Mesothelial cell of epicardium (in vitro differentiated cells): ENCODE data around the gene TMEM154. TPM values are rescaled to one million over a fixed set of nuclear protein-coding genes. Genes with fewer than 3 reads are reported as not detected.

Experiments used
- DNase-seq, 2 experiments: peaks; one replicate each; pipeline ENCODE4 v3.0.0; 2021; ENCODE audit warnings: low spot score in 2 of 2; ENCODE audit not compliant: unreplicated experiment in 2 of 2
- H3K27ac Mint-ChIP-seq: 2 replicates; pipeline ENCODE4 v1.8.0; 2021; ENCODE audit warnings: mixed read lengths
- H3K27me3 Mint-ChIP-seq: 2 replicates; pipeline ENCODE4 v1.8.0; 2021; ENCODE audit warnings: low read depth, mixed read lengths
- H3K36me3 Mint-ChIP-seq: 2 replicates; pipeline ENCODE4 v1.8.0; 2021; ENCODE audit warnings: mixed read lengths
- H3K4me1 Mint-ChIP-seq: 2 replicates; pipeline ENCODE4 v1.8.0; 2021; ENCODE audit warnings: mixed read lengths
- H3K4me3 Mint-ChIP-seq: 2 replicates; pipeline ENCODE4 v1.8.0; 2021; ENCODE audit warnings: mild to moderate bottlenecking, moderate library complexity, mixed read lengths
- H3K9me3 Mint-ChIP-seq: 2 replicates; pipeline ENCODE4 v1.8.0; 2021; ENCODE audit warnings: mixed read lengths
- total RNA-seq: library from RNA; stranded (reverse); gene quantifications from 3 replicates; pipeline ENCODE4 v1.2.1, GENCODE V29; 2021
- TF ChIP-seq, protein P1 (sequence below): fragments of 200-600 bp; sonication (generic); IDR thresholded peaks from one replicate; pipeline ENCODE4 v1.5.0; 2021; ENCODE audit warnings: antibody characterized with exemption; ENCODE audit not compliant: unreplicated experiment

The TMEM154 gene
- total RNA-seq, 1 donor from 2014 or later: 0.98 TPM

DNA sequence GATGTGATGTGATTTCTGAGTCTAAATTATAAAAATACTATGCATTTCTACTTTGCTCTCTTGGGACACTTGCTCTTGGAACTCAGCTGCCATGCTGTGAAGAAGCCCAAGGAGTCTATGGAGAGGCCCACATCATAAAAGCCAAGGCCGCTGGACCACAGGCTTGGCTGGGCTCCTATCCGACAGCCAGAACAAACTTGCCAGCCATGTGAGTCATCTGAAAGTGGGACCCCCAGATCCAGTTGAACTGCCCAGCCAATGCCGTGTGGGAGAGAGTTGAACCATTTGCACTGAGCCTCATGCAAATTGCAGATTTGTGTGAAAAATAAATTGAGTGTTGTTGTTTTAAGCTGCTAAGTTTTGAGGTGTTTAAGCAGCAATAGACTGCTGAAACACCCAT is 60.2 kb downstream of the TMEM154 start:
- DNase-seq: no peak
- TF ChIP-seq, protein P1, sequence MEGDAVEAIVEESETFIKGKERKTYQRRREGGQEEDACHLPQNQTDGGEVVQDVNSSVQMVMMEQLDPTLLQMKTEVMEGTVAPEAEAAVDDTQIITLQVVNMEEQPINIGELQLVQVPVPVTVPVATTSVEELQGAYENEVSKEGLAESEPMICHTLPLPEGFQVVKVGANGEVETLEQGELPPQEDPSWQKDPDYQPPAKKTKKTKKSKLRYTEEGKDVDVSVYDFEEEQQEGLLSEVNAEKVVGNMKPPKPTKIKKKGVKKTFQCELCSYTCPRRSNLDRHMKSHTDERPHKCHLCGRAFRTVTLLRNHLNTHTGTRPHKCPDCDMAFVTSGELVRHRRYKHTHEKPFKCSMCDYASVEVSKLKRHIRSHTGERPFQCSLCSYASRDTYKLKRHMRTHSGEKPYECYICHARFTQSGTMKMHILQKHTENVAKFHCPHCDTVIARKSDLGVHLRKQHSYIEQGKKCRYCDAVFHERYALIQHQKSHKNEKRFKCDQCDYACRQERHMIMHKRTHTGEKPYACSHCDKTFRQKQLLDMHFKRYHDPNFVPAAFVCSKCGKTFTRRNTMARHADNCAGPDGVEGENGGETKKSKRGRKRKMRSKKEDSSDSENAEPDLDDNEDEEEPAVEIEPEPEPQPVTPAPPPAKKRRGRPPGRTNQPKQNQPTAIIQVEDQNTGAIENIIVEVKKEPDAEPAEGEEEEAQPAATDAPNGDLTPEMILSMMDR: no peak
- Mint-ChIP-seq H3K36me3 (no peaks in the 10 kb centered on the region), H3K27ac (no peak overlapping the region), H3K9me3 (no peaks in the 10 kb centered on the region), H3K4me1 (peaks cover 4% of the 10 kb centered on the region), H3K27me3 (no peaks in the 10 kb centered on the region), H3K4me3 (no peak overlapping the region)

GRCh38 chr4:152618971-152619370 is 60.8 kb downstream of the TMEM154 start:
- Mint-ChIP-seq H3K4me3 (no peak overlapping the region), H3K4me1 (peaks cover 4% of the 10 kb centered on the region), H3K9me3 (no peaks in the 10 kb centered on the region), H3K36me3 (no peaks in the 10 kb centered on the region), H3K27me3 (peaks cover 4% of the 10 kb centered on the region), H3K27ac (no peak overlapping the region)
- no peak for DNase-seq
- TF ChIP-seq, protein P1: no peak

- H3K4me3 Mint-ChIP-seq: no peak overlapping the region
- no peak for DNase-seq
- no peaks in the 10 kb centered on the region for H3K36me3 Mint-ChIP-seq
- H3K9me3 Mint-ChIP-seq: no peaks in the 10 kb centered on the region
- no peak overlapping the region for H3K27ac Mint-ChIP-seq
- peaks cover 4% of the 10 kb centered on the region for H3K4me1 Mint-ChIP-seq
- H3K27me3 Mint-ChIP-seq: peaks cover 4% of the 10 kb centered on the region
- TF ChIP-seq, protein P1: no peak
Observed at GRCh38 chr4:152616804-152617203, 63.0 kb downstream of the TMEM154 start.

GRCh38 chr4:152613841-152614721 is 65.7 kb downstream of the TMEM154 start:
- Mint-ChIP-seq H3K27ac (no peak overlapping the region), H3K4me3 (no peak overlapping the region), H3K9me3 (no peaks in the 10 kb centered on the region), H3K36me3 (no peaks in the 10 kb centered on the region), H3K27me3 (peaks cover 4% of the 10 kb centered on the region), H3K4me1 (peaks cover 4% of the 10 kb centered on the region)
- no peak for DNase-seq
- TF ChIP-seq, protein P1: no peak

DNA sequence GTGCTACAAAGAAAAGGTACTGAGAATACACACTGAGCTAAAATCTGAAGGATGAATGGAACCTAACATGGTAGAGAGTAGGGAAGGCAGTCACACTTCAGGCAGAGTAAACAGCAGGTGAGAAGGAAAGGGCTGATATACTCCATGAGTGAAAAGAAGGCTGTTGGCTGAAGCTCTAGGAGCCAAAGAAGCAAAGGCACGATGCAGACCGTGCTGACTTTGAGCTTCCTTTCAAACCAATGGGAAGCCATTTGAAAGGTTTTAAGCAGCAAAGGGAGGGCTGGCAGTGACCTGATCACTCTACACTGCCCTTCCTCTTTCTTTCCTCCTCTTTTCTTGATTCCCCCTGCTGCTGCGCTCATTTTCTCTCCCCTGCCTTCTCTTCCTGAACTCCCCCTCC is 66.4 kb downstream of the TMEM154 start:
- H3K27ac Mint-ChIP-seq: no peak overlapping the region
- DNase-seq: no peak

More for the DNA sequence above, 66.4 kb downstream of the TMEM154 start:
- H3K27me3 Mint-ChIP-seq: peaks cover 4% of the 10 kb centered on the region
- no peaks in the 10 kb centered on the region for H3K9me3 Mint-ChIP-seq
- TF ChIP-seq, protein P1: no peak
- peaks cover 4% of the 10 kb centered on the region for H3K4me1 Mint-ChIP-seq
- H3K36me3 Mint-ChIP-seq: no peaks in the 10 kb centered on the region
- no peak overlapping the region for H3K4me3 Mint-ChIP-seq
